Natural killer cell (primary cell): ENCODE data around the gene MT1B. TPM values are rescaled to one million over a fixed set of nuclear protein-coding genes. Genes with fewer than 3 reads are reported as not detected.

Source experiments
- ATAC-seq, 3 donors: fragments of 150-1000 bp in 2 of 3; fragments of 200-7000 bp in 1 of 3; cut with Tn5 transposase; 1 replicate in 1 of 3; 2 replicates in 2 of 3; pipeline ENCODE4 v1.10.0; 2021; ENCODE audit warnings: mild to moderate bottlenecking in 2 of 3, moderate library complexity in 2 of 3
- DNase-seq, 2 donors: peaks; one replicate each; pipeline versions ENCODE4 v3.0.0 to v3.0.0-alpha.2; 2013 to 2021; ENCODE audit warnings: mixed read lengths in 1 of 2
- H3K27ac ChIP-seq: one replicate; pipeline ENCODE4 v1.5.1; 2013; ENCODE audit warnings: mild to moderate bottlenecking, low read length
- H3K27me3 ChIP-seq: one replicate; pipeline ENCODE4 v1.6.1; 2013; ENCODE audit warnings: low read length; ENCODE audit not compliant: control insufficient read depth, insufficient read depth
- H3K36me3 ChIP-seq: one replicate; pipeline ENCODE4 v1.6.1; 2013; ENCODE audit warnings: low read length; ENCODE audit not compliant: control insufficient read depth, insufficient read depth
- H3K4me1 ChIP-seq: one replicate; pipeline ENCODE4 v1.6.1; 2013; ENCODE audit warnings: low read length; ENCODE audit not compliant: control insufficient read depth, insufficient read depth
- H3K4me3 ChIP-seq: one replicate; pipeline ENCODE4 v1.5.1; 2013; ENCODE audit warnings: low read length
- H3K9me3 ChIP-seq: one replicate; pipeline ENCODE4 v1.6.1; 2013; ENCODE audit warnings: low read length; ENCODE audit not compliant: control insufficient read depth, insufficient read depth
- H3K27ac Mint-ChIP-seq, 2 donors: one replicate each; pipeline ENCODE4 v1.8.0; 2022; ENCODE audit warnings: mild to moderate bottlenecking in 2 of 2, mixed read lengths in 2 of 2, moderate library complexity in 1 of 2
- H3K27me3 Mint-ChIP-seq, 2 donors: one replicate each; pipeline ENCODE4 v1.8.0; 2022; ENCODE audit warnings: low read depth in 2 of 2, mixed read lengths in 2 of 2
- H3K36me3 Mint-ChIP-seq: one replicate; pipeline ENCODE4 v1.8.0; 2022; ENCODE audit warnings: mixed read lengths
- H3K4me1 Mint-ChIP-seq, 2 donors: one replicate each; pipeline ENCODE4 v1.8.0; 2022; ENCODE audit warnings: mixed read lengths in 2 of 2
- H3K4me3 Mint-ChIP-seq: one replicate; pipeline ENCODE4 v1.8.0; 2022; ENCODE audit warnings: mild to moderate bottlenecking, moderate library complexity, mixed read lengths
- H3K9me3 Mint-ChIP-seq, 2 donors: one replicate each; pipeline ENCODE4 v1.8.0; 2022; ENCODE audit warnings: mixed read lengths in 2 of 2
- WGBS: methylation state at CpG from one replicate; pipeline ENCODE4 v1.1.7; 2013; ENCODE audit warnings: missing lambda C conversion rate; ENCODE audit not compliant: insufficient coverage; 5-methylcytosine and 5-hydroxymethylcytosine counted together
- intact Hi-C: fragments of 100-400 bp; cut with micrococcal nuclease; formaldehyde crosslinking; loops from one replicate; pipeline ENCODE4 v1.14.2; 2022
- total RNA-seq, 4 donors: library from RNA; stranded (reverse); fragments of 120-200 nt in 1 of 4; gene quantifications; one replicate each; pipeline versions ENCODE4 v1.2.3 to v1.2.4, GENCODE V29; 2013 to 2022
- TF ChIP-seq, protein P1 (sequence below): fragments of 200-600 bp; IDR thresholded peaks from one replicate; pipeline ENCODE4 v1.8.0; 2022; ENCODE audit warnings: antibody characterized with exemption

MT1B gene
- total RNA-seq, 3 donors from 2014 or later (not counting 1 experiment from before 2014, with no cell fraction given): not detected

DNA sequence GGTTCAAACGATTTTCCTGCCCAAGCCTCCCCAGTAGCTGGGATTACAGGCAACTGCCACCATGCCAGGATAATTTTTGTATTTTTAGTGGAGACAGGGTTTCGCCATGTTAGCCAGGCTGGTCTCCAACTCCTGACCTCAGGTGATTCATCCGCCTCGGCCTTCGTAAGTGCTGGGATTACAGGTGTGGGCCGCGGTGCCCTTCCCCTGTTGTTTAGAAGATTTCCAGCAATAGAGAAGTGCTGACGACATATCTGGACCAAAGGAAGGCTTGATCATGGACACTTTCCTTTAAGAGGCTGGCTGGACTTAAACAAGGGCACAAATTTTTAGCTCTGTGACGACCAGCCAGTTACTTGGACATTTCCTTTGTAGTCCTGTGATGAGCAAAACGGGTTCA lies 20.5 kb upstream of the MT1B start:
- Mint-ChIP-seq H3K4me3 (no peak overlapping the region), H3K27ac (no peak overlapping the region), H3K4me1 (peaks cover 5 to 15% of the 10 kb centered on the region in 2 donors), H3K36me3 (no peaks in the 10 kb centered on the region), H3K9me3 (no peaks in the 10 kb centered on the region), H3K27me3 (peaks cover 53 to 55% of the 10 kb centered on the region in 2 donors)
- no peak overlapping the region for H3K4me3 ChIP-seq
- H3K4me1 ChIP-seq: peaks cover 17% of the 10 kb centered on the region
- WGBS: 91% methylated on average over 10 of the region's 10 CpGs
- peaks cover 37% of the 10 kb centered on the region for H3K27me3 ChIP-seq
- intact Hi-C loops: no loop called here
- TF ChIP-seq, protein P1, sequence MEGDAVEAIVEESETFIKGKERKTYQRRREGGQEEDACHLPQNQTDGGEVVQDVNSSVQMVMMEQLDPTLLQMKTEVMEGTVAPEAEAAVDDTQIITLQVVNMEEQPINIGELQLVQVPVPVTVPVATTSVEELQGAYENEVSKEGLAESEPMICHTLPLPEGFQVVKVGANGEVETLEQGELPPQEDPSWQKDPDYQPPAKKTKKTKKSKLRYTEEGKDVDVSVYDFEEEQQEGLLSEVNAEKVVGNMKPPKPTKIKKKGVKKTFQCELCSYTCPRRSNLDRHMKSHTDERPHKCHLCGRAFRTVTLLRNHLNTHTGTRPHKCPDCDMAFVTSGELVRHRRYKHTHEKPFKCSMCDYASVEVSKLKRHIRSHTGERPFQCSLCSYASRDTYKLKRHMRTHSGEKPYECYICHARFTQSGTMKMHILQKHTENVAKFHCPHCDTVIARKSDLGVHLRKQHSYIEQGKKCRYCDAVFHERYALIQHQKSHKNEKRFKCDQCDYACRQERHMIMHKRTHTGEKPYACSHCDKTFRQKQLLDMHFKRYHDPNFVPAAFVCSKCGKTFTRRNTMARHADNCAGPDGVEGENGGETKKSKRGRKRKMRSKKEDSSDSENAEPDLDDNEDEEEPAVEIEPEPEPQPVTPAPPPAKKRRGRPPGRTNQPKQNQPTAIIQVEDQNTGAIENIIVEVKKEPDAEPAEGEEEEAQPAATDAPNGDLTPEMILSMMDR: no peak
- no peak overlapping the region for H3K27ac ChIP-seq
- DNase-seq (no peak), ATAC-seq (no peak)
- H3K9me3 ChIP-seq: no peaks in the 10 kb centered on the region
- H3K36me3 ChIP-seq: no peaks in the 10 kb centered on the region

DNA sequence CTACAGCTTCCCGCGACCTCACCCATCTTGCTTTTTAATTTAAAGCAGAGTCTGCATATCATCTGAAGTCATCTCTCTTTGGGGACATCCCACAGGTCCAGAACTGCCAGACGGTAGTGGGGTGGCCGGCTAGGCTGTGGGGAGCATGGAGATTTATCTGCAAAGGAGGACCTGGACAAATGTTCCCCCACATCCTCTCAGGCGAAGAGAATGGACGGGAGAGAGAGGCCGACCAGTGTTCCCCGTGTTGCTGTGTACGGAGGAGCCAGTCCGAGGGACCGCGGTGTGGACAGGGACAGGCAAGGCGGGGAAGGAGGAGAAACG lies 19.9 kb upstream of the MT1B start:
- Histone ChIP-seq H3K27ac (no peak overlapping the region), H3K27me3 (peaks cover 36% of the 10 kb centered on the region), H3K9me3 (no peaks in the 10 kb centered on the region), H3K36me3 (no peaks in the 10 kb centered on the region), H3K4me3 (no peak overlapping the region), H3K4me1 (peaks cover 16% of the 10 kb centered on the region)
- intact Hi-C loops: no loop called here
- H3K36me3 Mint-ChIP-seq: no peaks in the 10 kb centered on the region
- no peaks in the 10 kb centered on the region for H3K9me3 Mint-ChIP-seq
- TF ChIP-seq, protein P1: no peak
- WGBS: 32% methylated on average over 14 of the region's 14 CpGs
- H3K4me1 Mint-ChIP-seq: peaks cover 5 to 15% of the 10 kb centered on the region in 2 donors
- ATAC-seq (no peak), DNase-seq (no peak)
- H3K27ac Mint-ChIP-seq: no peak overlapping the region
- peak overlapping the region; percentile 83 for H3K4me3 Mint-ChIP-seq
- peaks cover 55 to 58% of the 10 kb centered on the region in 2 donors for H3K27me3 Mint-ChIP-seq

DNA sequence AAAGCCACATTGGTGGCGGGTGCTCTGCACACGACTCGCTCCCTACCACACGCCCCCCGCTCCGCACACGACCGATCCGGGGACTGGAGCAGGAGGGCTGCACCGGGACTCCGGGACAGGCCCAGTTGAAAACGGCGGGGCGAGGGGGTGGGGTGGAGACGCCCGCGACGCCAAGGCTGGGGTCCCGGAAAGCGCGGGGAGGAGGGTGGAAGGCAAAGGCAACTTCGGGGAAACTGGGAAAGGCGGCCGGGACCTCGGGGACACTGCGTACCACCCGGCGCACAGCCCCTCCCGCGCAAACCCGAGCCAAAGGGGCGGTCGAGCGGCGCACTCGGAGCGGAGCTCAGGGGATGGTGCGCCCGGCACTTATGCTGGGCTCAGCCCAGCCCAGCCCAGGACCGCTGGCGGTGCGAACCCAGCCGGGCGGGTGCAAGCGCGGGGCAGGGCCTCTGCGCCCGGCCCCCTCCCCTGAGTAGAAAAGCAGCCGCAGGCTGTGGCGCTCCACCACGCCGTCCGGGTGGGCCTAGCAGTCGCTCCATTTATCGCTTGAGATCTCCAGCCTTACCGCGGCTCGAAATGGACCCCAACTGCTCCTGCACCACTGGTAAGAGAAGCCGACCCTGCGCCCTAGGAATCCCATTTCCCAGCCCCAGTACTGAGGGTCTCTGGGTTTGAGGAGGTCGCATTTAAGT lies 19.4 kb upstream of the MT1B start, which contains the start of gene MT1M:
MT1M (plus strand) TSS at position 504 of the 692 bp plus-strand sequence; CDS start at position 577, 73 bp downstream.
- TF ChIP-seq, protein P1: no peak
- no peaks in the 10 kb centered on the region for H3K36me3 ChIP-seq
- H3K4me1 ChIP-seq: peaks cover 16% of the 10 kb centered on the region
- DNase-seq (peak in 1 of 2 donors; percentile 26), ATAC-seq (peak in 2 of 3 donors; percentile 44 to 78)
- Mint-ChIP-seq H3K4me3 (peak within 1 kb of the TSS; percentile 83), H3K27ac (no peak within 1 kb of the TSS), H3K27me3 (peaks cover 60 to 63% of the 10 kb centered on the region in 2 donors), H3K4me1 (peaks cover 5 to 15% of the 10 kb centered on the region in 2 donors), H3K36me3 (no peaks in the 10 kb centered on the region), H3K9me3 (no peaks in the 10 kb centered on the region)
- WGBS: 2% methylated on average over 60 of the region's 61 CpGs
- H3K9me3 ChIP-seq: no peaks in the 10 kb centered on the region
- intact Hi-C loops: no loop called here
- no peak within 1 kb of the TSS for H3K27ac ChIP-seq
- no peak within 1 kb of the TSS for H3K4me3 ChIP-seq
- peaks cover 39% of the 10 kb centered on the region for H3K27me3 ChIP-seq
